NCI-H446 (cell line): ENCODE measurements around the gene ZAP70.

Experiments
- DNase-seq, 2 experiments: peaks; one replicate each; lab custom pipeline; 2025; lab: John Stamatoyannopoulos, UW

ZAP70 gene

DNA sequence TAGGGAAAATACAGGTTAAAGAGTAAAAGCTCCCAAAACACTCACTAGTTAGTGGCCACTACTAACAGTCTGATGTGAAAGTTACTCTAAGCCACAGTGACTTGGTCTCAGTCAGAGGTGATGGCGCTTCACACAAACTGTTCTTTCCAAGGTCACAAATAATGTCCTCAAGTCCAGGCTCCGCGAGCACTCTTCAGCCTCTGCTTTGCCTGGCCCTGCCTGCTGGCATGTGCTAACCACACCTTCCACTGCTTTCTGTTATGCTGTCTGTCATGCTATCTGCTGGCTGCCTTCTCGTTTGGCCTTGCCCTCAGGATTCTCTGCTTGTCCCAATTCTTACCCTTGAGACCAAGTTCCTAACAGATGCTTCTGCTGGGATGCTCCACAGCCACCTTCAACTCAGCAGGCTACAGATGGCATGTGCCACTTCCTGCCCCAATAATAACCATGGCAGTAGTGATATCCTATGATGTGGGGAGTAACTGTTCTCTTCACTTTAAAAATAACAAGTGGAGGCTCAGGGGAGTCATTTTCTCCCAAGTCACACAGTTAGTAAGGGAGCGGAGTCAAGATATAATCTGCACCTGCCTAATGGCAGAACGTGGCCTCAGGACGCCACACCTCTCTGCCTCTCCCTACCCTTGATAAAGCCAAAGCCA, 75.7 kb downstream of the ZAP70 start:
- no peak for DNase-seq
